ENCODE data around the gene NXT1.
"Not testable (repeated sequence)": the region's sequence is repeated elsewhere in the genome, so short reads cannot be mapped to it uniquely, and the experiment has no call there.

The NXT1 gene

DNA sequence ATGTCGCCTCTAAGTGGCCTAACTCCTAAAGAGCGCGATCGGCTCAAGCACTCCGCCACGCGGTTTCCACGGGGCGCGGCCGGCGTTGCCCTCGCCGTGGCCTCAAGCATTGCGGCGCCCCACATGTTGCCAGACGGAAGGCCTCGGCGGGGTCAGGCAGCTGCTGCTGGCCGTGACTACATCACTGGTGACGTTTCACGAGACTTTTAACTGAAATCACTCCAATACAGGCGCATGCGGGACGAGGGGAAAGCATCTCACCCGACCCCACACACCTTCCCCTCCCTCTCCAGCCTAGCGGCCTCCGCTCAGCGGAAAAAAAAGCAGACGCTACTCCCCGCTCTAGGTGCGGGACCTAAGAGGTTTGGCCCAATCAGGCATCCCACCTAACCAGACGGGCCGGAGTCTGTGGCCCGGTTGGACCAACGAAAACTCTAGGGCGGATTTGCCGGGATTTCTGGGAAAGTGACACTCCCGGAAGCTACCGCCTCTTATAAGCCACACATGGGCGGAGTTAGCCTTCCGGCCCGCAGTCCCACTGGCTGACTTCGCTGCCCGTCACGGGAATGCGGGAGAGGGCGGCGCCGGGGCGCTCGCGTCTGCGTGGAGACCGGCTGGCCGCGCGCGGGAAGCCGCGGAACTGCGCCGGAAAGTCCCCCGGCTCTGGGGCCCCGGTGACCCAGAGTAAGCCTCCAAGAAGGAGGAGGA, at the start of gene NXT1:
NXT1 (plus strand) TSS at position 596 of the 708 bp plus-strand sequence. CDS start 3,251 bp downstream, outside the sequence.
- peak; percentile 82 to 93 for DNase-seq (ENCODE audit: low read depth in 2 of 2)

DNA sequence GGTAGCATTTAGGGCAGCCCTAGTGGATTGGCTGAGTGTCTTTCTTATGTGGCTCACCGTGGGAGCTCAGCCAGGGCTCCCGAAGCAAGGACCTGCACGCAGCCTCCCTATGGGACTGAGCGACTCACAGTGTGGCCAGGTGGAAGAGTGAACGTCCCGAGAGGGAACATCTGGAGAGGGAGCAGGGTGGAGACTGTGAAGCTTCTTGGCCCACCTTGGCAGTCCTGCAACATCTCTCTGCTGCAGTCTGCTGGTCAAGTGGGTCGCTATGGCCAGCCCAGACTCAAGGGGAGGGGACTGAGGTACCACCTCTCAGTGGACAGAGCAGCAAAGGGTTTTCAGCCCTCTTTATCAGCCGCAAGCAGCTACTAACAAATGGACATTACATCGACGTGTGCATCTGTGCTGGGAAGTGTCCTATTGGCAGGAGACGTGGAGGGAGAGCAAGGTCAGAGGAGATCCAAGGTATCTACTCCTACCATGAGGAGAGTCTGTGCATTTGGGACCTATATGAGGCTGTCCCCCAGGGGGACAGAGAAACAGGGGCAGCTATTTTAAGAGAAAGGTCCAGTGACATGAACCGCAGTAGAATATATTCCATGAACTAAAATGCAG, 49.0 kb upstream of the NXT1 start:
- DNase-seq (ENCODE audit: low read depth in 2 of 2): no peak

DNA sequence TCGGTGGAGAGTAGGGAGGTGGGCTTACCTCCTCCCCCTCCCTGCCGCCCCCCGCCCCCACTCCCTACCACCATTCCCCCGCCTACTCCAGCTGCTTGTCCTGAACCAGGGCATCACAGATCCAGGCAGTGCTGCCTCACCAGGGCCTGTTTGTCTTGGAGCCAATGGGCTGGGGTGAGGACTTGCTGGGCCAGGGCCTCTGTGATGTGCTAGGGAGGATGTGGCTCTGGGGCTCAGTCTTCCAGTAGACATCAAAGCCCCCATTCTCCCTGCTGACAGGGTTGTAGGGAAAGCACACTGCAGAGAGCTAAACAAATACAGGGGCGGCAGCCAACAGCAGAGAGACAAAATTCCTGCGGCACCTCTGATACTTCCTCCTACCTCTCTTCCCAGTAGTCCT, 48.2 kb upstream of the NXT1 start:
- no peak for DNase-seq (ENCODE audit: low read depth in 2 of 2)

DNA sequence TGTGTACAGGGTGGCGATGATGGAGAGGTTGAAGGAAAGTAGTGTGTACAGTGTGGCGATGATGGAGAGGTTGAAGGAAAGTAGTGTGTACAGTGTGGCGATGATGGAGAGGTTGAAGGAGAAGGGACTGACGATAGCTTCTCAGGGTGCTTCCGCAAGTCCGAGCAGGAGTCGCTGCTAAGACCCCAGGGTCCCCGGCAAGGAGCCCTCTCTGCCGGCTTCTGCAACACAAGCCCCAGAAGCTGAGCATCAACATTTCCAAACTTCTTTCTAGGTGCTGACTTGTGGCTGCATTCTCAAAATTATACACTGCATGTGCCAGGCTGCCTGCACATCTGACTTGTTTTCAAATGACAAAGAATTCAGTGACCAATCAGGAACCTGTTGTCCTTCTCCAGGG, 47.8 kb upstream of the NXT1 start:
- DNase-seq (ENCODE audit: low read depth in 2 of 2): no peak

DNA sequence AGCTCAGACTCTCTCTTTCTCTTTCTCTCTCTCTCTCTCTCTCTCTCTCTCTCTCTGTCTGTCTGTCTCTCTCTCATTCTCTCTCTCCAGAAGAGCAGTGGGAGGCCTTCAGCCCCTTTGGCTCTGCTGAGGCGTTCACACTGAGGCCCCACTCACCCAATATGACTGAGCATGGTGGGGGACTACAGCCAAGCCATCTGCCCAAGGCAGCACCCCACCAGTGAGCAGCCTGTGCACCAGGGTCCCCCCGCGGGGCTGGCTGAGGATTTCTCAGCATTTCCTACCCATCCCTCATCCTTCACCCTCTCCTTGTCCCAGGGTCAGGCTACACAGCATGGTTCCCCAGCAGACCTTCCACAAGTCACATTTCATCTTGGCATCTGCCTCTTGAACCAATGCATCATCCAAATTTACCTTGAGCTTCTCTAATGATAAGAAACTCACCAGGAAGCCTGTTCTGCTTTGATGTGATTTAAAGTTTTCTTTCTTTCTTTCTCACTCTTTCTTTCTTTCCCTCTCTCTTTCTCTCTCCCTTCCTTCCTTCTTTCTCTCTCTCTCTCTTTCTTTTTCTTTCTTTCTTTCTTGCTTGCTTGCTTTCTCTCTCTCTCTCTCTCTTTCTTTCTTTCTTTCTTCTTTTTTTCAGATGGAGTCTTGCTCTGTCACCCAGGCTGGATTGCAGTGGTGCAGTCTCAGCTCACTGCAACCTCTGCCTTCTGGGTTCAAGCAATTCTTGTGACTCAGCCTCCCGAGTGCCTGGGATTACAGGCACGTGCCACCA, 47.1 kb upstream of the NXT1 start:
- no peak for DNase-seq (ENCODE audit: low read depth in 2 of 2)

DNA sequence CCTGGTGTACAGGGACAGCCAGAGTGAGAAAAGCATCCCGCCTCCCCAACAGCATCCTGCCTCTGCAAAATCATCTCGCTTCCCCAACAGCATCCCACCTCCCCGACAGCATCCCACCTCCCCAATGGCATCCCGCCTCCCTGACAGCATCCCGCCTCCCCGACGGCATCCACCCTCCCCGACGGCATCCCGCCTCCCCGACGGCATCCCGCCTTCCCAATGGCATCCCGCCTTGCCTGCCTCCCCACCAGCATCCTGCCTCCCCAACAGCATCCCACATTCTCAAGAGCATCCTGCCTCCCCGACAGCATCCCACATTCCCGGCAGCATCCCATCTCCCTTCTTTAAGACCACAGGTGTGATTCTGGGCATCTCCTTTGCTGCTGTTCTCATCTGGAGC, 46.0 kb upstream of the NXT1 start:
- no peak for DNase-seq (ENCODE audit: low read depth in 2 of 2)

DNA sequence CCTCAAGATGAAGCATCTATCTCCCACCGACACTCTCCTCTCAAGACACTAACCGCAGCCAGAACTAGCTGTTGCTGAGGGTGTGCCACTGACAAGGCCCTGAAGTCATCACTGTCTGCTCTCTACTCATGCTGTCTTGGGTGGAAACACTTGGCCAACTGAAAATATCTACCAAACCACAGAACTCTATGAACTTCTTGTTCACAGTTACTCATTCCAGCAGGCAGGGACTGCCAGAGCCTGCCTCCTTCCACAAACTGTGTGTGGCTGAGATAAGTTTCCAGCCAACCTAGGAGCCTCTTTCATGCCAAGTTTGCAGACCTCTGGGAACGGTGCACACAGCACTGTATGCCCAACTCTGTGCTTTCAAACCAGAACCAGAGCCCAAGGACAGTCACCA, 45.5 kb upstream of the NXT1 start:
- no peak for DNase-seq (ENCODE audit: low read depth in 2 of 2)

DNA sequence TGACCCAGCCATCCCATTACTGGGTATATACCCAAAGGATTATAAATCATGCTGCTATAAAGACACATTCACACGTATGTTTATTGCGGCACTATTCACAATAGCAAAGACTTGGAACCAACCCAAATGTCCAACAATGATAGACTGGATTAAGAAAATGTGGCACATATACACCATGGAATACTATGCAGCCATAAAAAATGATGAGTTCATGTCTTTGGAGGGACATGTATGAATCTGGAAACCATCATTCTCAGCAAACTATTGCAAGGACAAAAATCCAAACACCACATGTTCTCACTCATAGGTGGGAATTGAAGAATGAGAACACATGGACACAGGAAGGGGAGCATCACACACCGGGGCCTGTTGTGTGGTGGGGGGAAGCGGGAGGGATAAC, 43.2 kb upstream of the NXT1 start:
- not testable (repeated sequence) for DNase-seq (ENCODE audit: low read depth in 2 of 2)

DNA sequence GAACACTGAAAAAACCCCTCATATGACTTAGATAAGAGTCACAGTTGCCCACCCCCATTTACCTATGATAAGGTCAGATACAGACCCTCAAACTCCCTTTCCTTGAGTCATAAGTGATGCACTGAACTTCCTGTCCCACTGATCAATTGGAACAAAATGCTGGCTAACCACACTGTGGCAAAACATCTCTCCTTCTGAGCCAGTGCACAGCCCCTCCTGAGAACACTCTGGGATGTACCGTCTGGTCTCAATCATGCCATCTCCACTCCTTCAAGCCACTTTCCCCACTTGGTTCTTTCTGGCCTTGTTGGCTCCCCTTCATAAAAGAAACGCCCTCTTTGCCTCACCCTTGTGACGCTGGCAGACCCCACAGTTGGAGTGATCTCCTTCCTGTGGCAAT, 42.6 kb upstream of the NXT1 start:
- no peak for DNase-seq (ENCODE audit: low read depth in 2 of 2)

DNA sequence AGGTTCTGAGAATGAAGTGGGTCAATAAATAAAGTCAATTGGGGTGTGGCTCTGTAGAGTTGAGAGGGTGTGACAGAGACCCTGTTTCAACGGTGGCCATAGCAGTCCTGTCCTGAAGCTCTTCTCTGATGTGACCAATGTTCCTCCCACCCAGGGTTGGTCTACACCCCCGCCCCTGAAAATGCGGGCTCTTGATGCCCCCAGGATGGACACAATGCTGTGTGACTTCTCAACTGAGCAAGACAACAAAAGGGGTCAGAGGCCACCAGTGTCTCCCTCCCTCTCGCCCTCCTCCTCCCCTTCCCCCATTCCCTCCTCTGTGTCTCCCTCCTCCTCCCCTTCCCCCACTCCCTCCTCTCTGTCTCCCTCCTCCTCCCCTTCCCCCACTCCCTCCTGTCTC, 41.7 kb upstream of the NXT1 start:
- no peak for DNase-seq (ENCODE audit: low read depth in 2 of 2)

DNA sequence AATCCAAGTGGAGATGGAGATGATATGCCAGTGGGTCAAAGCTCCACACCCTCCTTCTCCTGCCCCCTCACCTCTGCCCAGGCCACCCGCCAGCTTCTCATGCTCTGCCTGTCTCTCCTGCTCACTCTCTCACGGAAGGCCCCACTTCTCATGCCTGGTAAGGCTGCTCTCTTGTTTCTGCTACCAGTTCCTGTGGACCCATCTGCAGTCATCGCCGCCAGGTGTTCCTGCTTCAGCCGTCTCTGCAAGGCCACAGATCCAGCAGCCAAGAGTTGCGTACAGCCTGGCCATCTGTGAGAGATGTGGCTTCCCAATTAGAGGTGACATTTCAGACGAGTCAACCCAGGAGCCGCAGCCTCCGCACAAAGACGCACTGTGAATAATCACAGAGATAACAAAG, 40.8 kb upstream of the NXT1 start:
- DNase-seq (ENCODE audit: low read depth in 2 of 2): no peak

DNA sequence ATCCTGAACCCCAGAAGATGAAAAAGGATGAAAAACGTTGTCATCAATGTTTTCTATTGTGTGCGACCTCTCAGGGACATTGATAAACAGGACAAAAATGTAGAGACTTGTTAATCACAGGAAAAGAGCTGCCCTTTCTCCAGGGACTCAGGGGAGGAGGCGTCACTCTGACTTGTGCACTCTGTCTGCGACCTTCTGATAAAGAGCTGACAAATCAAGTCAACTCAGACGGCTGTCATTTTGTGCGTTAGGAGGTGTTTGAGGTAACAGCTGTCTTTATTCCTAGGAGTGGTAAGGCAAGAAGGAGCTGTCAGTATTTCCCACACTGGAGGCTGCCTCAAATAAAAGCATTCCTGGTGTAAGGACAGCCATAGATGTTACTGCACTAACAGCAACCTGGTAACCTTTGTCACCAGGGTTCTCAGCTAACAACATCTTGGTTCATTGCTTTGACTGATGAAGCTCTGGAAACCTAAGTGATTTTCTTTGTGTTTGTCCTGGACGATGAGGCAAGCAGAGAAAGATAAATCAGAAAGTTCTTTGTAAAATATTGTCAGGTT, 38.6 kb upstream of the NXT1 start:
- no peak for DNase-seq (ENCODE audit: low read depth in 2 of 2)

DNA sequence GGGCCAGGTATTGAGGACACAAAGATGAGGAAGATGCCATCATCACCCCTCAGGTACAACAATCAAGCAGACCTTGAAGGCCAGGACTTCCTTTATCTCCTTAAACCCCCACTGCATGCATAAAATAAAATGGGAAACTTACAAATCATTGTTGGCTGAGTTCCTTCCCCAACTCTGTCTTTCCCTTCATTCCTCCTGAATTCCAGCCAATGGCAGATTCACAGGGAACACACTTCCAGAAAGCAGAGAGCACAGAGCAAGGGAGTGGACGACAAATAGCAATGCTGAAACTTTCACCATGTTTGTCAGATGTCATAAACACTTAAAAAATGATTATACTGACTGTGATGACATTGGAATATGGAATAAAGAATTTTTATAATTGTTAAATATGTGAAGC, 37.3 kb upstream of the NXT1 start:
- DNase-seq (ENCODE audit: low read depth in 2 of 2): no peak

DNA sequence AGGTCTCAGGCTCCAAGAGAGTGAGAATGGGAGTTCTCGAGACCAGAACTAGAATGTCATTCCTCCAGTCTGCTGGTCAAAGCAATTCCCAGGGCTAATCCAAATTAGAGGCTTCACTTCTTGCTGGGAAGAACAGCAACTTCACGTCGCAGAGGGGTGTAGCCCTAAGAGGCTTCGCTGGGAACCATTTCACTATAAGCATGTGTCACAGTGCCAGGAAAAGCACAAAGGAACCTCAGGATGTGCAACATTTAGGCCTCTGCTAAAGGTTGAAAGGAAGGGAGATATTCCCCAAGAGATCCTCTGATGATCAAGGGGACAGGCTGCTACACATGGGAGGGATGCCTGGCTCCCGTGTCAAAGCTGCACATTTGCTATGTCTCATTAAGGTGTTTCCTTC, 35.9 kb upstream of the NXT1 start:
- no peak for DNase-seq (ENCODE audit: low read depth in 2 of 2)

DNA sequence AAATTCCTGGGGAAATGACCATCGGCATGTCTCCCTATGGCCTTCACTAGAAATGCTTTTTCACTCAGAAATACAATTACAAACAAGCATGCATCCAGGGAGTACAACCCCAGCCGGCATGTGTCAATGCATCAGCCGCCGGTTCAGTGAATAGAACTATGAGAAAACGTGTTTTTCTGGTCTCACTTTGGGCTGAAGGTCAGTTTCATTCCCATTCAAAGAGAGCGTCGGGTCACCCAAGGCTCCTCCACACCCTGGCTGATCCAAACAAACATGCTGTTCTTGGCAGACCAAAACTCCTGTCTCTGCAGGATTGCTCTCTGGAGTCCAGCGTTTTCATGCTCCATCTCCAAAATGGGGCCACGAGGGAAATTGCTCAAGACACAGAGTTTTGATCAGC, 35.5 kb upstream of the NXT1 start:
- no peak for DNase-seq (ENCODE audit: low read depth in 2 of 2)

DNA sequence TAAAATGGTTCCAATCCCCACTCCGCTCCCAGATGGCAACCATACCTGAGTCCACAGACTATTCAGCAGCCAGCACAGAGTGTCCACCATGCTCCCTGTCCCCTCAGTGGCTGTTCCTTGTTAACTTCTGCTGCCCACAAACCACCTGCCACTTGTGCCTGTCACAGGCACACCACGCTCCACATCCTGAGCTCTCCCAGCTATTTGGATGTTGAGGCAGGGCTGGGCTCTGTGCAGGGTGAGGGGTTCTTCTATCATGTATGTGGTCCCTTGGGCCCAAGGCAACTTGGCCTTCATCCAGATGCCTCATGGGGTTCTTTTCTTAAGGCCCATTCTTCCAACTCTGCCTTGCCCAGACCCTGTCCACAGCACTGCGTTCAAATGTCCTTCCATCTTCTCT, 34.0 kb upstream of the NXT1 start:
- DNase-seq (ENCODE audit: low read depth in 2 of 2): no peak

DNA sequence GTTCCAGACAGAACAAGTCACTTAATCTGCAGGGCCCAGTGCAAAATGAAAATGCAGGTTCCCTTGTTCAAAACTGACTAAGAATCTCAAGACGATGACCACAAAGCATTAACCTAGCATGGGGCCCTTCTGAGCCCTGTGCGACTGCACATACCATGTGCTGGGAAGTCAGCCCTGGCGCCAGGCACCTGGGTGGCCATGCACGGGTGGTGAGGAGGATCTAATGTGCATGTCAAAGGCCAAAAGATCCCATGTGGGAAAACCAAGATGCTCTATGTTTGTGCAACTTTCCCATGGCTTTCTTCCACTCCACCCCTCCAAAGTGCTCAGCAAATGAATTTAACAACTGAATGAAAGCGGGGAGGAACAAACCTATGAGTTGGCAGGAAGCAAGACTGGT, 33.5 kb upstream of the NXT1 start:
- no peak for DNase-seq (ENCODE audit: low read depth in 2 of 2)

DNA sequence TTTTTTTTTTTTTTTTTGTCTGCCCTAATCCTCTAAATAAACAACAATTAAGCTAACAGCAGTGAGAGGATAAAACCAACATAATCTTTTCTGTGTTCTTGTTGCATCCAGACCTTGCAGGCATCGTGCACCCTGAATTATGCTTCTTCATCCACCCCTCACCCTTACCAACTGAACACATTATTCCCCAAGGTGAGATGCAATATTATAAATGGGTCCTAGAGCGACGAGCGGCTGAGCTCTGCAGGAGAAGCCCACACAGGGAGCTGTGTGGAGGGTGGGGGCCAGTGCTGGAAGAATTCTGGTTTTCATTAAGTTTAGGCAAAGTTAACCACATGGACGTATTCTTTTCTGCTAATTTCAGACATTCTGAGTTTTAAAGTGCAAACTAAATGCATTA, 32.2 kb upstream of the NXT1 start:
- DNase-seq (ENCODE audit: low read depth in 2 of 2): no peak

DNA sequence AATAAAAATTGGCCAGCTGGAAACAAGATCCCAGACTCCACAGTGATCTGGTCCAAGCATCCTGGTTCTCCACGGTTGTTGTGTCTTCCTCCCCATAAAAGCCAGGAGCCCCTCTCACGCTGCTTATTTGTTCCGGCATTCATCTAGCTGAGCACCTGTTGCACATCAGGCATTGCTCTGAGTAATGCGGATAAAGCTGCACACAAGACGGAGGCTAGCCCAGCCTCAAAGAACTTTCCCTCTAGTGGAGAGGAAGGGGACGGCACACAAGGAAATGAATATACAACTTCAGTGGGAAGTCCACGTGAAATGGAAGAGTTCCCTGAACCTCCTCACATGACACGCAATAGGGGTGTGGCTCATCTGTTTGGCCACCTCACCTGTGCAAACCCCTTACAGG, 30.3 kb upstream of the NXT1 start:
- DNase-seq (ENCODE audit: low read depth in 2 of 2): no peak

DNA sequence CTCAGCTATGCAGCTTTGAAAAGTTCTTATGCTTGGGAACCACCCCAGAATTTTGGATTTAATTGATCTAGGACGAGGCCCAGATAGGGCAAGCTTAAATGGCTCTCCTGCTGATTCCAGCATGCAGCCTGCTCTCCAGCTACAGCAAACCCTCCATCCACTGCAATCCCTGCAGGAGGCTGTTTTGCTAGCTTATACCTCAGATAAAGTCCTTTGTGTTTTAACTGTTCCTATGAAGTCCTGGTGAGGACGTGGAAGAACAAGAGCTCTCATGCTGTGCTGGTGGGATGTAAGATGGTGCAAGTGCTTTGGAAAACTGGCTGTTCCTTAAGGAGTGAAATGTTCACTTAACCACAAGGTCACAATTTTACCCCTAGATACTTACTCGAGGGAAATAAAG, 25.5 kb upstream of the NXT1 start:
- DNase-seq (ENCODE audit: low read depth in 2 of 2): no peak

DNA sequence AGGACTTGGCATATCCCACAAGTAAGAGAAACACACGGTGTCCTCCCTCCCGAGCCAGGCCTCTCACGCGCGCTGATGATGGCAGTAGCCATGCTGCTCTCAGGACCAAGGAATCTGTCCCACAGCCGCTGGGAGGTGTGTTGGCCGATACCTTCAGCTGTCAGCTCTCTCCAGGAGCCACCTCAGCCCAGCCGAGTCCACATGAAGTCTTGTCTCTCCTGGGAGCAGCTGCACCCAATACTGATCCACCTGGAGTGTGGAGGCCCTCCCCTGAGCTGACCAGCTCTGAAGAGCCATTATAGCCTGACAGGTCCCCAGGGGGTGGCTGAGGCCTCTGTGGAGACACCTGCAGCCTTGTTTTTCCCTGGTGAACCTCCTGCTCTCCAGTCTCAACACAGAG, 23.8 kb upstream of the NXT1 start:
- no peak for DNase-seq (ENCODE audit: low read depth in 2 of 2)

DNA sequence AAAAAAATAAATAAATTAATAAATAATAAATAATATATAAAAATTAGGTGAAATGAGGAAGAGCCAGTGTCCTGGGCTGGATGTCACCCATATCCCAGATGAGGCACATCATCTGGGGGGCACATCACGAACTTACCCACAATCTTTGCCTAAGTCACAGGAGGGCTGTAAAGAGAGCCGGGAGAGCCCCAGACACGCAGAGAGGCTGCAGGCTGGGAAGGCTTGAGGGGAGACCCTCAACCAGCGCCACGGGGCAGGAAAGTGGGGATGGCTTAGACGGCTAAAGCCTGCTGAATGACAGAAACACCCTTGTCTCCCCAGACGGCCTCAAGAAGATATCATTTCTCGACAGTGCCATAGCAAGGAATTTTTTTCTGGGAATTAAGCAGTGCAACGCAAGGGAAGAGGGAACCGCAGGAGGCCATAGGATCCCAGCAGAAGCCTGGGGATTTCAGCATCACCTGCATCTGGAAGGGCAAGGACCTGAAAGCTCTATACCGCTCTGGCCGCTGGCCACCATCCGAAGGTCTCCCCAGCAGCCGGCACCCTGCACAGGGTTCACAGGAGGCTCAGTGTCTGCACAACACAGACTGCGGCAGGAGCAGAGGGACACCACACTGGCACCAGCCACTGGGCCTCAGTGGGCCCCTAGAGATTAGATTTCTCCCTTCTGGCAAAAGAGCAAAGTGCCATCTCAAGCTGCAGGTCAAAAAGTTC, 22.8 kb upstream of the NXT1 start:
- DNase-seq (ENCODE audit: low read depth in 2 of 2): no peak
